Heart left ventricle (tissue), 13 donors: ENCODE measurements around the gene ASMTL.

ENCODE experiments used
- POLR2A ChIP-seq, 2 donors: fragments of 450-650 bp; IDR thresholded peaks; one replicate each; pipeline ENCODE4 v1.6.1; 2017; ENCODE audit warnings: antibody characterized with exemption in 2 of 2, mild to moderate bottlenecking in 2 of 2, moderate library complexity in 2 of 2
- TF ChIP-seq, protein P1 (sequence below), 12 donors: fragments of 200-600 bp; sonication (generic) in 4 of 12; IDR thresholded peaks; one replicate each; pipeline versions ENCODE4 v1.5.0 to v1.8.0; 2018 to 2022; ENCODE audit warnings: antibody characterized with exemption in 12 of 12, mild to moderate bottlenecking in 5 of 12
- donor health status: ischemic (EF 13 %, LVEDD 7.1; RV severe dilation, severe dysfunction).
- donor health status: DM: no; HTN: yes; CAD: no.
- donor health status: DM: no; HTN: no; CAD: no.
- donor health status: ischemic (EF 25% LVEDD 6.9; RV normal size, moderate dysfunction).
- donor health status: ischemic (EF 25% LVEDD 5.7; RV mildly dilated, moderate dysfunction).
- donor health status: ischemic (EF 35%, LVEDD 5.7; RV mildly dilated, moderate dysfunction).
- donor health status: nonischemic (EF 11% LVEDD 7.7; RV severe dilation, severe dysfunction).
- donor health status: DM: yes; HTN: yes; CAD: no.
- donor health status: PGD.
- donor health status: ischemic (EF 29% LVEDD 5.4; RV normal size, mild dysfunction).
- donor health status: nonischemic (EF 23%, LVEDD 6.1; RV moderate dilation, normal function).

GRCh38 chrX:1387141-1387776 lies 65.5 kb downstream of the ASMTL start:
- TF ChIP-seq, protein P1, sequence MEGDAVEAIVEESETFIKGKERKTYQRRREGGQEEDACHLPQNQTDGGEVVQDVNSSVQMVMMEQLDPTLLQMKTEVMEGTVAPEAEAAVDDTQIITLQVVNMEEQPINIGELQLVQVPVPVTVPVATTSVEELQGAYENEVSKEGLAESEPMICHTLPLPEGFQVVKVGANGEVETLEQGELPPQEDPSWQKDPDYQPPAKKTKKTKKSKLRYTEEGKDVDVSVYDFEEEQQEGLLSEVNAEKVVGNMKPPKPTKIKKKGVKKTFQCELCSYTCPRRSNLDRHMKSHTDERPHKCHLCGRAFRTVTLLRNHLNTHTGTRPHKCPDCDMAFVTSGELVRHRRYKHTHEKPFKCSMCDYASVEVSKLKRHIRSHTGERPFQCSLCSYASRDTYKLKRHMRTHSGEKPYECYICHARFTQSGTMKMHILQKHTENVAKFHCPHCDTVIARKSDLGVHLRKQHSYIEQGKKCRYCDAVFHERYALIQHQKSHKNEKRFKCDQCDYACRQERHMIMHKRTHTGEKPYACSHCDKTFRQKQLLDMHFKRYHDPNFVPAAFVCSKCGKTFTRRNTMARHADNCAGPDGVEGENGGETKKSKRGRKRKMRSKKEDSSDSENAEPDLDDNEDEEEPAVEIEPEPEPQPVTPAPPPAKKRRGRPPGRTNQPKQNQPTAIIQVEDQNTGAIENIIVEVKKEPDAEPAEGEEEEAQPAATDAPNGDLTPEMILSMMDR (IDR thresholded peaks at IDR 0.05): no peak
- no peak for TF ChIP-seq POLR2A (IDR thresholded peaks at IDR 0.05)
